T-helper 17 cell (primary cell): ENCODE data around the gene GPRIN3. TPM values are rescaled to one million over a fixed set of nuclear protein-coding genes. Genes with fewer than 3 reads are reported as not detected.

Experiments used
- ATAC-seq: fragments of 150-1000 bp; cut with Tn5 transposase; 2 replicates; pipeline ENCODE4 v1.10.0; 2021; ENCODE audit warnings: mild to moderate bottlenecking, moderate library complexity
- DNase-seq, 3 donors: peaks; one replicate each; pipeline versions ENCODE4 v3.0.0 to v3.0.0-alpha.2; 2020 to 2021
- H3K9me3 ChIP-seq: one replicate; pipeline ENCODE4 v1.7.0; 2013; ENCODE audit warnings: low read length, mild to moderate bottlenecking; ENCODE audit not compliant: control insufficient read depth, poor library complexity, severe bottlenecking
- H3K27ac Mint-ChIP-seq: one replicate; pipeline ENCODE4 v1.8.0; 2022; ENCODE audit warnings: mild to moderate bottlenecking, moderate library complexity, mixed read lengths
- H3K27me3 Mint-ChIP-seq: one replicate; pipeline ENCODE4 v1.8.0; 2022; ENCODE audit warnings: mixed read lengths
- H3K36me3 Mint-ChIP-seq: one replicate; pipeline ENCODE4 v1.8.0; 2022; ENCODE audit warnings: low read depth, mixed read lengths
- H3K4me1 Mint-ChIP-seq: one replicate; pipeline ENCODE4 v1.8.0; 2022; ENCODE audit warnings: mild to moderate bottlenecking, mixed read lengths
- H3K4me3 Mint-ChIP-seq: one replicate; pipeline ENCODE4 v1.8.0; 2022; ENCODE audit warnings: mild to moderate bottlenecking, moderate library complexity, mixed read lengths
- total RNA-seq, 4 donors: library from RNA in 2 of 4; stranded (reverse) in 2 of 4; gene quantifications; one replicate each; pipeline ENCODE4 v1.2.3 and lab custom pipeline; 2022 to 2026

Gene GPRIN3
- total RNA-seq, 2 donors from 2014 or later = 88.5 to 89.7 TPM

DNA sequence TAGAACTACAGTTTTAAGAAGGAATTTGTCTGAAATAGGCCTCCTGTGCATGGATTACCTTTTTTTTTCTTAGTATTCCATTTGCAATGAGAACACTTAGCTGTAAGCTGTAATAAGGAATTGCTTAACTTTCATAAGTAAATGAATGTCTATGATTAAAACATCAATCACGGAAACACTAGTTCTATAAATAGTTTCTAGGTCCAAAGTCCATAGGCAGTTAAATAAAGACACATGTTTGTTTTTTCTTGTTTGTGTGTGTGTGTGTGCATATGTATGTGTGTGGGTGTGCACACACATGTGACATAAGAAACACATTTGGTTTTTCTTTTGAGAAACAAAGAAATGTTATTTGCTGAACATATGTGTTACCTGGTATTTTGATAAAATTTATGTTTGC is 11.2 kb downstream of the GPRIN3 start:
- H3K27me3 Mint-ChIP-seq = no peaks in the 10 kb centered on the region
- ATAC-seq (no peak), DNase-seq (no peak)
- no peak overlapping the region for H3K27ac Mint-ChIP-seq
- H3K36me3 Mint-ChIP-seq = peaks cover 7% of the 10 kb centered on the region
- peaks cover 63% of the 10 kb centered on the region for H3K4me1 Mint-ChIP-seq
- peak overlapping the region; percentile 98 for H3K4me3 Mint-ChIP-seq
- no peaks in the 10 kb centered on the region for H3K9me3 ChIP-seq

- DNase-seq (no peak), ATAC-seq (no peak)
- H3K36me3 Mint-ChIP-seq = peaks cover 7% of the 10 kb centered on the region
- H3K9me3 ChIP-seq = no peaks in the 10 kb centered on the region
- H3K4me1 Mint-ChIP-seq = peaks cover 64% of the 10 kb centered on the region
- no peak overlapping the region for H3K27ac Mint-ChIP-seq
- peak overlapping the region; percentile 78 for H3K4me3 Mint-ChIP-seq
- H3K27me3 Mint-ChIP-seq = no peaks in the 10 kb centered on the region
Observed at GRCh38 chr4:89295415-89295927, 12.1 kb downstream of the GPRIN3 start.

GRCh38 chr4:89294573-89295269 is 12.9 kb downstream of the GPRIN3 start:
- H3K4me1 Mint-ChIP-seq = peaks cover 65% of the 10 kb centered on the region
- ATAC-seq (peak; percentile 73), DNase-seq (no peak)
- no peaks in the 10 kb centered on the region for H3K9me3 ChIP-seq
- no peak overlapping the region for H3K27ac Mint-ChIP-seq
- H3K27me3 Mint-ChIP-seq = no peaks in the 10 kb centered on the region
- H3K36me3 Mint-ChIP-seq = peaks cover 7% of the 10 kb centered on the region
- peak overlapping the region; percentile 78 for H3K4me3 Mint-ChIP-seq

GRCh38 chr4:89293299-89293698 is 14.3 kb downstream of the GPRIN3 start:
- ATAC-seq (no peak), DNase-seq (no peak)
- no peak overlapping the region for H3K27ac Mint-ChIP-seq
- H3K4me1 Mint-ChIP-seq = peaks cover 72% of the 10 kb centered on the region
- H3K36me3 Mint-ChIP-seq = peaks cover 5% of the 10 kb centered on the region
- no peaks in the 10 kb centered on the region for H3K27me3 Mint-ChIP-seq
- peak overlapping the region; percentile 78 for H3K4me3 Mint-ChIP-seq
- H3K9me3 ChIP-seq = no peaks in the 10 kb centered on the region

GRCh38 chr4:89290727-89291516 is 16.7 kb downstream of the GPRIN3 start:
- Mint-ChIP-seq H3K27ac (no peak overlapping the region), H3K4me1 (peaks cover 79% of the 10 kb centered on the region), H3K4me3 (peak overlapping the region; percentile 91), H3K27me3 (no peaks in the 10 kb centered on the region), H3K36me3 (peaks cover 4% of the 10 kb centered on the region)
- DNase-seq (no peak), ATAC-seq (peak; percentile 45)
- H3K9me3 ChIP-seq = no peaks in the 10 kb centered on the region

- no peak overlapping the region for H3K27ac Mint-ChIP-seq
- no peaks in the 10 kb centered on the region for H3K27me3 Mint-ChIP-seq
- ATAC-seq (no peak), DNase-seq (no peak)
- H3K4me3 Mint-ChIP-seq = peak overlapping the region; percentile 91
- no peaks in the 10 kb centered on the region for H3K9me3 ChIP-seq
- peaks cover 2% of the 10 kb centered on the region for H3K36me3 Mint-ChIP-seq
- peaks cover 81% of the 10 kb centered on the region for H3K4me1 Mint-ChIP-seq
Observed at GRCh38 chr4:89289312-89289711, 18.3 kb downstream of the GPRIN3 start.

DNA sequence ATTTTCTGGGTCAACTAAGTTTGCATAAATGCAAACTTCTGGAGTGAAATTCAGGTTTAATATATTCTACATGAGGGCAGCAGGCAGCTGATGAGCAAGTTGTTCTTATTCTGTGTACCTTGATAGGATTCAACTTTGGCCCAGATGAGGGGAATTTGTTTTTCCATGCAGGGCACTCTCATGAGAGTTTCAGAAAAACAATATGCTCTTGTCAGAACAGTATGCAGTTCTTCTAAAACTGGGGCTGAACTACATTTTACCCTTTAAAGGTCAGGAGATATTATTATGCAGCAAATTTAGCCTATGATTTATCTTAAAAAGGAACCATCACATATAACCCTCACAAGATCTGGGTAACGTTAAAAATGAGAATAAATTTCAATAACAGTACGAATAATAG is 19.2 kb downstream of the GPRIN3 start:
- no peak for DNase-seq
- Mint-ChIP-seq H3K27me3 (no peaks in the 10 kb centered on the region), H3K27ac (no peak overlapping the region), H3K4me1 (peaks cover 81% of the 10 kb centered on the region), H3K36me3 (peaks cover 5% of the 10 kb centered on the region), H3K4me3 (peak overlapping the region; percentile 91)
- no peak for ATAC-seq
- H3K9me3 ChIP-seq = no peaks in the 10 kb centered on the region

GRCh38 chr4:89287945-89288344 is 19.7 kb downstream of the GPRIN3 start:
- DNase-seq (no peak), ATAC-seq (no peak)
- H3K4me1 Mint-ChIP-seq = peaks cover 81% of the 10 kb centered on the region
- H3K36me3 Mint-ChIP-seq = peaks cover 5% of the 10 kb centered on the region
- H3K4me3 Mint-ChIP-seq = peak overlapping the region; percentile 91
- no peaks in the 10 kb centered on the region for H3K27me3 Mint-ChIP-seq
- H3K9me3 ChIP-seq = no peaks in the 10 kb centered on the region
- no peak overlapping the region for H3K27ac Mint-ChIP-seq

DNA sequence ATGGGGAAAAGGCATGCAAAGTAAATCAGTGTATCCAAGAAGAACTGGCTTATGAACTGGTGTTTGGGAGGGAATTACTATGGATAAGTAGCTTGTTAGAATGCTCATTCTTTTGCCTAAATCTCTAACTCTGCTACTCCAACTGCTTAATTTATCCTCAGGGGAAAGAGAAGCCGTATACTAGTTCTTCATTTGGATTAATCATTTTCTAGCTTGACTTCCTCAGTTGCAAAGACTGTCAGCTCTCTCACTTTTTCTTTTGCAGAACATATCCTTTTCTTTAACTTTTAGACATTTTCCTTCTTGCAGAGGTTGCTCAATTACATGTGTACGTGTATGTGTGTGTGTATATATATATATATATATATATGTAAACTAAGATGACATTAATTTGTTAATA is 21.9 kb downstream of the GPRIN3 start:
- no peak for DNase-seq
- no peaks in the 10 kb centered on the region for H3K27me3 Mint-ChIP-seq

DNA sequence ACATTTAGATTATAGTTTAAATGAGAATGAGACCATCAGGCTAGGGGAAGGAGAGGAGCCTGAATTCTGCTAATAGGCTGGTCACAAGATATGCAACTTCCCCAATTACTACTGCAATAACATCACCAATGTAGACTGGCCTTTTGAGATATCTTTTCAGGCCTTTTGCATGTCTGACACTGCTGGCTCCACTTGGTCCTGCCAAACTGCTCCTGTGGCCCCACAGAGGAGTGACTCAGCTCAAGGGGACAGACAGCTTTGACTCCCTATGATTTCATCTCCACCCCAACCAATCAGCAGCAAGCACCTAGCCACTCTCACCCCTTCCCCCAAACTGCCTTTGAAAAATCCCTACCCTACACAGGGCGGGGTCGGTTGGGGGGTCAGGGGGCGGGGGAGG is 22.8 kb downstream of the GPRIN3 start:
- Mint-ChIP-seq H3K4me3 (peak overlapping the region; percentile 91), H3K4me1 (peaks cover 69% of the 10 kb centered on the region), H3K36me3 (peaks cover 7% of the 10 kb centered on the region), H3K27ac (no peak overlapping the region), H3K27me3 (no peaks in the 10 kb centered on the region)
- H3K9me3 ChIP-seq = no peaks in the 10 kb centered on the region
- ATAC-seq (no peak), DNase-seq (no peak)

More for the DNA sequence above, 21.9 kb downstream of the GPRIN3 start:
- peaks cover 7% of the 10 kb centered on the region for H3K36me3 Mint-ChIP-seq
- H3K9me3 ChIP-seq = no peaks in the 10 kb centered on the region
- no peak for ATAC-seq
- peaks cover 77% of the 10 kb centered on the region for H3K4me1 Mint-ChIP-seq
- H3K4me3 Mint-ChIP-seq = peak overlapping the region; percentile 91
- no peak overlapping the region for H3K27ac Mint-ChIP-seq

- Mint-ChIP-seq H3K27ac (no peak overlapping the region), H3K4me1 (peaks cover 61% of the 10 kb centered on the region), H3K36me3 (peaks cover 7% of the 10 kb centered on the region), H3K4me3 (peak overlapping the region; percentile 91), H3K27me3 (no peaks in the 10 kb centered on the region)
- ATAC-seq (peak; percentile 55), DNase-seq (no peak)
- no peaks in the 10 kb centered on the region for H3K9me3 ChIP-seq
Observed at GRCh38 chr4:89284020-89284424, 23.6 kb downstream of the GPRIN3 start.

GRCh38 chr4:89283226-89284009 is 24.2 kb downstream of the GPRIN3 start:
- H3K9me3 ChIP-seq = no peaks in the 10 kb centered on the region
- ATAC-seq = peak; percentile 88
- H3K27me3 Mint-ChIP-seq = no peaks in the 10 kb centered on the region
- H3K27ac Mint-ChIP-seq = no peak overlapping the region
- H3K4me3 Mint-ChIP-seq = peak overlapping the region; percentile 91
- H3K4me1 Mint-ChIP-seq = peaks cover 58% of the 10 kb centered on the region
- peaks cover 7% of the 10 kb centered on the region for H3K36me3 Mint-ChIP-seq
- DNase-seq = peak; percentile 23 to 57 (median 46)

- DNase-seq (no peak), ATAC-seq (no peak)
- Mint-ChIP-seq H3K27ac (no peak overlapping the region), H3K36me3 (peaks cover 9% of the 10 kb centered on the region), H3K27me3 (no peaks in the 10 kb centered on the region), H3K4me3 (no peak overlapping the region), H3K4me1 (peaks cover 36% of the 10 kb centered on the region)
- H3K9me3 ChIP-seq = no peaks in the 10 kb centered on the region
Observed at GRCh38 chr4:89279385-89279784, 28.2 kb downstream of the GPRIN3 start.
